Ectodermal cell (in vitro differentiated cells): ENCODE measurements around the gene PALM.
"Not testable (repeated sequence)": the region's sequence is repeated elsewhere in the genome, so short reads cannot be mapped to it uniquely, and the experiment has no call there.

ENCODE experiments used
- H3K27ac ChIP-seq: 2 replicates; pipeline ENCODE4 v1.7.0; 2013; ENCODE audit warnings: mild to moderate bottlenecking, low read depth, low read length; ENCODE audit not compliant: insufficient read depth, poor library complexity, severe bottlenecking
- H3K27me3 ChIP-seq: 2 replicates; pipeline ENCODE4 v1.7.0; 2013; ENCODE audit warnings: mild to moderate bottlenecking, low read length; ENCODE audit not compliant: insufficient read depth, control insufficient read depth, poor library complexity, severe bottlenecking
- H3K36me3 ChIP-seq: one replicate; pipeline ENCODE4 v1.7.0; 2013; ENCODE audit warnings: low read length; ENCODE audit not compliant: control insufficient read depth, insufficient read depth
- H3K4me1 ChIP-seq: one replicate; pipeline ENCODE4 v1.7.0; 2013; ENCODE audit warnings: low read length; ENCODE audit not compliant: control insufficient read depth, insufficient read depth
- H3K4me3 ChIP-seq: 2 replicates; pipeline ENCODE4 v1.7.0; 2013; ENCODE audit warnings: low read depth, low read length, control low read depth; ENCODE audit not compliant: insufficient read depth
- H3K9me3 ChIP-seq: 2 replicates; pipeline ENCODE4 v1.7.0; 2013; ENCODE audit warnings: mild to moderate bottlenecking, low read length, moderate library complexity; ENCODE audit not compliant: control insufficient read depth
- whole genome bisulfite sequencing, 2 experiments: methylation state at CpG; one replicate each; pipeline ENCODE4 v1.1.7; 2013; ENCODE audit warnings: missing lambda C conversion rate in 2 of 2; 5-methylcytosine and 5-hydroxymethylcytosine counted together

Gene PALM

GRCh38 chr19:723247-723646 lies 14.5 kb downstream of the PALM start:
- H3K27ac ChIP-seq: no peak overlapping the region
- H3K9me3 ChIP-seq: no peaks in the 10 kb centered on the region
- 90 to 93% methylated on average over 13 of the region's 13 CpGs for WGBS, 2 experiments
- H3K4me3 ChIP-seq: no peak overlapping the region
- no peaks in the 10 kb centered on the region for H3K36me3 ChIP-seq
- H3K27me3 ChIP-seq: no peaks in the 10 kb centered on the region
- H3K4me1 ChIP-seq: peaks cover 5% of the 10 kb centered on the region

- Histone ChIP-seq H3K4me3 (no peak overlapping the region), H3K27ac (no peak overlapping the region), H3K4me1 (peaks cover under 1% of the 10 kb centered on the region), H3K9me3 (no peaks in the 10 kb centered on the region), H3K27me3 (no peaks in the 10 kb centered on the region), H3K36me3 (no peaks in the 10 kb centered on the region)
- 91 to 94% methylated on average over 18 of the region's 18 CpGs for WGBS, 2 experiments
These were observed 15.0 kb downstream of the PALM start for GRCh38 chr19:723714-724113.

GRCh38 chr19:725461-726089 lies 16.8 kb downstream of the PALM start:
- Histone ChIP-seq H3K4me1 (no peaks in the 10 kb centered on the region), H3K9me3 (no peaks in the 10 kb centered on the region), H3K27ac (no peak overlapping the region), H3K36me3 (no peaks in the 10 kb centered on the region), H3K4me3 (no peak overlapping the region), H3K27me3 (no peaks in the 10 kb centered on the region)
- 90 to 93% methylated on average over 13 of the region's 13 CpGs for WGBS, 2 experiments

GRCh38 chr19:726993-727956 lies 18.5 kb downstream of the PALM start:
- H3K27ac ChIP-seq: no peak overlapping the region
- H3K36me3 ChIP-seq: no peaks in the 10 kb centered on the region
- H3K9me3 ChIP-seq: no peaks in the 10 kb centered on the region
- 89% methylated on average over 43 of the region's 43 CpGs for WGBS, 2 experiments
- H3K27me3 ChIP-seq: no peaks in the 10 kb centered on the region
- H3K4me1 ChIP-seq: no peaks in the 10 kb centered on the region
- H3K4me3 ChIP-seq: no peak overlapping the region

- no peaks in the 10 kb centered on the region for H3K9me3 ChIP-seq
- H3K4me3 ChIP-seq: no peak overlapping the region
- no peaks in the 10 kb centered on the region for H3K4me1 ChIP-seq
- 91 to 92% methylated on average over 26 of the region's 26 CpGs for WGBS, 2 experiments
- no peaks in the 10 kb centered on the region for H3K27me3 ChIP-seq
- H3K36me3 ChIP-seq: no peaks in the 10 kb centered on the region
- no peak overlapping the region for H3K27ac ChIP-seq
These were observed 19.3 kb downstream of the PALM start for GRCh38 chr19:728011-728410.

GRCh38 chr19:729564-729963 lies 20.8 kb downstream of the PALM start:
- not testable (repeated sequence) for H3K4me1 ChIP-seq, H3K27me3 ChIP-seq, H3K4me3 ChIP-seq, H3K27ac ChIP-seq, H3K36me3 ChIP-seq, H3K9me3 ChIP-seq
- 89 to 91% methylated on average over 15 of the region's 15 CpGs for WGBS, 2 experiments

- WGBS, 2 experiments: 89 to 91% methylated on average over 14 of the region's 14 CpGs
- H3K4me1 ChIP-seq: no peaks in the 10 kb centered on the region
- no peaks in the 10 kb centered on the region for H3K27me3 ChIP-seq
- no peaks in the 10 kb centered on the region for H3K36me3 ChIP-seq
- no peak overlapping the region for H3K4me3 ChIP-seq
- H3K9me3 ChIP-seq: no peaks in the 10 kb centered on the region
- H3K27ac ChIP-seq: no peak overlapping the region
These were observed 21.4 kb downstream of the PALM start for GRCh38 chr19:729965-730668.

GRCh38 chr19:731000-731399 lies 22.3 kb downstream of the PALM start:
- Histone ChIP-seq H3K4me3 (no peak overlapping the region), H3K36me3 (no peaks in the 10 kb centered on the region), H3K27me3 (no peaks in the 10 kb centered on the region), H3K27ac (no peak overlapping the region), H3K4me1 (no peaks in the 10 kb centered on the region), H3K9me3 (no peaks in the 10 kb centered on the region)
- 92 to 94% methylated on average over 16 of the region's 16 CpGs for WGBS, 2 experiments

GRCh38 chr19:732148-733069 lies 23.7 kb downstream of the PALM start:
- Histone ChIP-seq H3K36me3 (no peaks in the 10 kb centered on the region), H3K4me1 (no peaks in the 10 kb centered on the region), H3K9me3 (no peaks in the 10 kb centered on the region), H3K4me3 (no peak overlapping the region), H3K27ac (no peak overlapping the region), H3K27me3 (no peaks in the 10 kb centered on the region)
- 94 to 95% methylated on average over 24 of the region's 24 CpGs for WGBS, 2 experiments
